Measurements from ENCODE around the gene KCNG1.
A peak's percentile ranks its signal among the peaks of the same experiment; 100 is the strongest.

Gene KCNG1

DNA sequence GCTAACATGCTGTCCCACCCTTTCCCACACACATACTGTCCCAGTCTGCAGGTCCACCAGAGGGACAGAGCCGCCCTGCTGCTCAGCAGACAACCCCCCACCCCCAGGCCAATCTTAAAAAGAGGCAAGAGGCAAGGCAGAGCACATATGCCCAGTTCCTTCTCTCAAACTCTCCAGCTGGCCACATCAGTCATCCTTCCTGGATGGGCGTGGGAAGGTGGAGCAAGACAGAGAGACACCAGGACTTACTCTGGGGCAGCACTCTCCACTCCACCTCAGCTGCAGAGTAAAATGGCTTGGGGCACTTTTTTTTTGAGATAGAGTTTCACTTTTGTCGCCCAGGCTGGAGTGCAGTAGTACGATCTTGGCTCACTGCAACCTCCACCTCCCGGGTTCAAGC, 53.5 kb downstream of the KCNG1 start:
- TF ChIP-seq, protein P1, sequence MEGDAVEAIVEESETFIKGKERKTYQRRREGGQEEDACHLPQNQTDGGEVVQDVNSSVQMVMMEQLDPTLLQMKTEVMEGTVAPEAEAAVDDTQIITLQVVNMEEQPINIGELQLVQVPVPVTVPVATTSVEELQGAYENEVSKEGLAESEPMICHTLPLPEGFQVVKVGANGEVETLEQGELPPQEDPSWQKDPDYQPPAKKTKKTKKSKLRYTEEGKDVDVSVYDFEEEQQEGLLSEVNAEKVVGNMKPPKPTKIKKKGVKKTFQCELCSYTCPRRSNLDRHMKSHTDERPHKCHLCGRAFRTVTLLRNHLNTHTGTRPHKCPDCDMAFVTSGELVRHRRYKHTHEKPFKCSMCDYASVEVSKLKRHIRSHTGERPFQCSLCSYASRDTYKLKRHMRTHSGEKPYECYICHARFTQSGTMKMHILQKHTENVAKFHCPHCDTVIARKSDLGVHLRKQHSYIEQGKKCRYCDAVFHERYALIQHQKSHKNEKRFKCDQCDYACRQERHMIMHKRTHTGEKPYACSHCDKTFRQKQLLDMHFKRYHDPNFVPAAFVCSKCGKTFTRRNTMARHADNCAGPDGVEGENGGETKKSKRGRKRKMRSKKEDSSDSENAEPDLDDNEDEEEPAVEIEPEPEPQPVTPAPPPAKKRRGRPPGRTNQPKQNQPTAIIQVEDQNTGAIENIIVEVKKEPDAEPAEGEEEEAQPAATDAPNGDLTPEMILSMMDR (IDR thresholded peaks at IDR 0.05; ENCODE audit: low read depth, low read length, missing control alignments): no peak
- H3K4me3 ChIP-seq (replicated peaks; ENCODE audit: low read depth, low read length): no peak overlapping the region
- DNase-seq (ENCODE audit: extremely low read depth, low read depth): no peak

DNA sequence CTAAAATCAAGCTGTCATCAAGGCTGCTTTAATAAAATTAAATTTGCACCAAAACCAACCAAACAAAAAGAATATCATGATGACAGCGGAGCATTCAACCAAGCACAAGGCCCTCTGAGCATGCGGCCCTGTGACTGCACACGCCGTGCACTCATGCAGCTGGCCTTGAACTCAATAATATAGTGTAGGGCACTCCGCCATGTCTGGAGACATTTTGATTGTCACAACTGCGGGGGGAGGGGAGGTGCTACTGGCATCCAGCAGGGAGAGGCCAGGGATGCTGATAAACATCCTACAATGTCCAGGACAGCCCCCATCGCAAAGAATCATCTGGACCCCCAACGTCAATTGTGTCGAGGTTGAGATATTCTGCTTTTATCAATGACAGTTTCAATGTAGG, 54.6 kb downstream of the KCNG1 start:
- DNase-seq (ENCODE audit: extremely low read depth, low read depth): no peak
- H3K4me3 ChIP-seq (replicated peaks; ENCODE audit: low read depth, low read length): no peak overlapping the region
- TF ChIP-seq, protein P1 (IDR thresholded peaks at IDR 0.05; ENCODE audit: low read depth, low read length, missing control alignments): no peak

DNA sequence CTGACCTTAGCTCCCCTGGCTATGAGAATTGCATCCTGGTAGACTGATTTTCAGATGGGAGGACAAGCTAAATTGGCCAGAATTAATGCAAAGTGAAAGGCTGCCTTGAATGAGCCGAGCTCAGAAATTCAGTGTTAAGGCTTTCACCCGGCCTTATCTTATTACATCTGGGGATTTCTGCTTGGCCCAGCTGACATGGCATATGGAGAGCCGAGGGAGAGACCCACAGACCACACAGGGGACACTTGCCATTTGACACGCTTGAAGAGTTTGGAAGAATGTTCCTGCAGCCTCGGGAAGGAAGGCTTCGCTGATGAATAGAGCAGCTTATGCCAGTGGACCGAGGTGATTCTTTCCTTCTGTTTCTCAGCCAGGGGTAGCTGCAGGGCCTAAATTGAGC, 55.3 kb downstream of the KCNG1 start:
- TF ChIP-seq, protein P1 (IDR thresholded peaks at IDR 0.05; ENCODE audit: low read depth, low read length, missing control alignments): no peak
- no peak for DNase-seq (ENCODE audit: extremely low read depth, low read depth)
- no peak overlapping the region for H3K4me3 ChIP-seq (replicated peaks; ENCODE audit: low read depth, low read length)

DNA sequence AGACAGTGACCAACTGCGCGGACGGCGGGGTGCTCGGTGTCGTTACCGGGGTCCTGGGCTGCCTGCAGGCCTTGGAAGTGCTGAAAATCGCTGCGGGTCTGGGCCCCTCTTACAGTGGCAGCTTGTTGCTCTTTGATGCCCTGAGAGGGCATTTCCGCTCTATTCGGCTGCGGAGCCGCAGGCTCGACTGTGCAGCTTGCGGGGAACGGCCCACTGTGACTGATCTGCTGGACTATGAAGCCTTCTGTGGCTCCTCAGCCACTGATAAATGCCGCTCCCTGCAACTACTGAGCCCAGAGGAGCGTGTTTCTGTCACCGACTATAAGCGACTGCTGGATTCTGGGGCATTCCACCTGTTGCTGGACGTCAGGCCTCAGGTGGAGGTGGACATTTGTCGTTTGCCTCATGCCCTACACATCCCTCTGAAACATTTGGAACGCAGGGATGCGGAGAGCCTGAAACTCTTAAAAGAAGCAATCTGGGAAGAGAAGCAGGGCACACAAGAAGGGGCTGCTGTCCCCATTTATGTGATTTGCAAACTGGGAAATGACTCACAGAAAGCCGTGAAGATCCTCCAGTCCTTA, 63.3 kb downstream of the KCNG1 start:
- no peak for DNase-seq (ENCODE audit: extremely low read depth, low read depth)
- H3K4me3 ChIP-seq (replicated peaks; ENCODE audit: low read depth, low read length): peak overlapping the region; percentile 99
- TF ChIP-seq, protein P1 (IDR thresholded peaks at IDR 0.05; ENCODE audit: low read depth, low read length, missing control alignments): no peak

DNA sequence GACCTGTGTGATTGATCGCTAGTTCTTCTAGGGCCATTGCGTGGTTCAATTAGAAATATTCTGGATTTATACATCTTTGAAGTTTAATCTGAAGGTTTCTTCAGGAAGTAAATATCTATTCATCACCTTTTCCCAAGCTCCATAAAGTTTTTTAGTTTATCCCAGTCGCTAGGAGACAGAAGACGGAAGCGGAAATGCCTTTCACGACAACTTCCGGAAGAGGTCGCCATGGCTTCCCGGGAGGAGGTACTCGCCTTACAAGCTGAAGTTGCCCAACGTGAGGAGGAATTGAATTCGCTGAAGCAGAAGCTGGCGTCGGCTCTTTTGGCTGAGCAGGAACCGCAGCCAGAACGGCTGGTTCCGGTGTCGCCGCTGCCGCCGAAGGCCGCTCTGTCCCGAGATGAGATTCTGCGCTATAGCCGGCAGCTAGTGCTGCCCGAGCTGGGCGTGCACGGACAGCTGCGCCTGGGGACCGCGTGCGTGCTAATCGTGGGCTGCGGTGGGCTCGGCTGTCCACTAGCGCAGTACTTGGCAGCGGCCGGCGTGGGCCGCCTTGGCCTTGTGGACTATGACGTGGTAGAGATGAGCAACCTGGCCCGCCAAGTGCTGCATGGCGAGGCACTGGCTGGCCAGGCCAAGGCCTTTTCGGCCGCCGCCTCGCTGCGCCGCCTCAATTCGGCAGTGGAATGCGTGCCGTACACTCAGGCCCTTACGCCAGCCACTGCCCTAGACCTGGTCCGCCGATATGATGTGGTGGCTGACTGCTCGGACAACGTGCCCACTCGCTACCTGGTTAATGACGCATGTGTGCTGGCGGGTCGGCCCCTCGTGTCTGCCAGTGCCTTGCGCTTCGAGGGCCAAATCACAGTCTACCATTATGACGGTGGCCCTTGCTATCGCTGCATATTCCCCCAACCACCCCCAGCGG, 64.0 kb downstream of the KCNG1 start, which contains the start of gene MOCS3:
TSS of gene MOCS3 (plus strand) at position 204 of the 928 bp plus-strand sequence. CDS start at position 229, 25 bp downstream.
- TF ChIP-seq, protein P1 (IDR thresholded peaks at IDR 0.05; ENCODE audit: low read depth, low read length, missing control alignments): no peak
- peak within 1 kb of the TSS; percentile 99 for H3K4me3 ChIP-seq (replicated peaks; ENCODE audit: low read depth, low read length)
- DNase-seq (ENCODE audit: extremely low read depth, low read depth): peak; percentile 82

DNA sequence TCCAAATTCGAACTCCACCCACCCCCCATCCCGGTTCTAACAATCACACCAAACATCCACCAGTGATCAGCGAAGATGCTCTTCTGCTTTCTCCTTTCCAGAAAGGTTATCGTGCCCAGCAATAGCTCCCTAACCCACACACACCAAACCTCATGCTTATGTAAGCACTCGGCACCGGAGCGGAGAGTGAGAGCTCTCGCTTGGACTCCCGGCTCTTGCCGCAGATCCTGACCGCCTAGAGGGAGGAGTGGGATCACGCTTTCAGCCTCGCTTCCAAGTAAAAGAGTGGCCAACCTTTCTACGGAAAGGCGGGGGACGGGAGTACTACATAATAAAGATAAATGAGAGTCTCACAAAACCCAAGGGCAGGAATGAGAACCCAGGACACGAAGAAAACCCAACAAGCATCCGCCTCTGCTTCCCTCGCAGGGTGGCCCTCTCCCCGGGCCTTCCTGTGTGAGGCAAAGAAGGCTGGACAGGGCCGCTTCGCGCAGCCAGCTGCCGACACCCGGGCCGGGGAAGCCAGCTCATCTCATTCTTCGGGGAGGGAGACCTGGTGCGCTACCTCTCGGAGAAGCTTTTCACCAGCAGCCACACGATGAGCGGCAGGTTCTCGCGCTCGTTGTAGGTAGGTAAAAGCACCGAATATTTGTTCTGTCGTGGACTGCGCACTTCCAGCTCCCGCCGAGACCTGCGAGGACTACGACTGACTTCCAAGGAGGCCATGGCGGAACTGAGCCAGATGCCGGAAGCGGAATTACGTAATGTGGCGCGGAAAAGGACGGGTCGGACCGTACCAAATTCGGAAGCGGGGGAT, 64.9 kb downstream of the KCNG1 start, which contains the start of gene DPM1:
TSS of gene DPM1 (minus strand) at position 735 of the 817 bp plus-strand sequence. CDS start at position 726, 9 bp downstream.
- TF ChIP-seq, protein P1 (IDR thresholded peaks at IDR 0.05; ENCODE audit: low read depth, low read length, missing control alignments): no peak
- no peak for DNase-seq (ENCODE audit: extremely low read depth, low read depth)
- H3K4me3 ChIP-seq (replicated peaks; ENCODE audit: low read depth, low read length): peak within 1 kb of the TSS; percentile 99

Data from HFF-Myc (cell line).